Renal pelvis (tissue), 4 donors: ENCODE results near the gene MAB21L4. TPM values are rescaled to one million over a fixed set of nuclear protein-coding genes. Genes with fewer than 3 reads are reported as not detected.
"Not testable (repeated sequence)": the region's sequence is repeated elsewhere in the genome, so short reads cannot be mapped to it uniquely, and the experiment has no call there.

ENCODE experiments used
- DNase-seq: peaks from one replicate; pipeline ENCODE4 v3.0.0-alpha.2; 2013
- polyA plus RNA-seq, 3 donors: library from polyadenylated mRNA; unstranded; fragments of 120-200 nt; gene quantifications; one replicate each; pipeline ENCODE4 v1.2.1, GENCODE V29; 2013; ENCODE audit not compliant: insufficient read length in 3 of 3

MAB21L4 gene
- polyA plus RNA-seq, 3 donors: 10.7 to 11.2 (median 11.1) TPM

GRCh38 chr2:240861547-240861946 lies 34.4 kb downstream of the MAB21L4 start:
- DNase-seq: no peak

- no peak for DNase-seq
These were observed 37.1 kb downstream of the MAB21L4 start for GRCh38 chr2:240858871-240859270.

GRCh38 chr2:240858321-240858720 lies 37.6 kb downstream of the MAB21L4 start:
- no peak for DNase-seq

- no peak for DNase-seq
These were observed 38.6 kb downstream of the MAB21L4 start for GRCh38 chr2:240857039-240858008.

GRCh38 chr2:240856151-240856980 lies 39.6 kb downstream of the MAB21L4 start:
- no peak for DNase-seq

GRCh38 chr2:240855670-240856069 lies 40.3 kb downstream of the MAB21L4 start:
- no peak for DNase-seq

- no peak for DNase-seq
These were observed 43.2 kb downstream of the MAB21L4 start for GRCh38 chr2:240852671-240853314.

GRCh38 chr2:240851078-240851991 lies 44.6 kb downstream of the MAB21L4 start:
- DNase-seq: peak; percentile 63

- no peak for DNase-seq
These were observed 45.2 kb downstream of the MAB21L4 start for GRCh38 chr2:240850756-240851077.

GRCh38 chr2:240850026-240850425 lies 45.9 kb downstream of the MAB21L4 start:
- no peak for DNase-seq

GRCh38 chr2:240848900-240849680 lies 46.9 kb downstream of the MAB21L4 start:
- no peak for DNase-seq

GRCh38 chr2:240847817-240848216 lies 48.1 kb downstream of the MAB21L4 start:
- DNase-seq: no peak

GRCh38 chr2:240846873-240847595 lies 48.9 kb downstream of the MAB21L4 start:
- no peak for DNase-seq

- not testable (repeated sequence) for DNase-seq
These were observed 49.6 kb downstream of the MAB21L4 start for GRCh38 chr2:240846309-240846708.

GRCh38 chr2:240840435-240841060 lies 55.4 kb downstream of the MAB21L4 start:
- peak; percentile 82 for DNase-seq

GRCh38 chr2:240839152-240840143 lies 56.5 kb downstream of the MAB21L4 start:
- no peak for DNase-seq

- no peak for DNase-seq
These were observed 58.3 kb downstream of the MAB21L4 start for GRCh38 chr2:240837621-240838020.
